ENCODE data around the gene SLC11A1. TPM values are rescaled to one million over a fixed set of nuclear protein-coding genes. Genes with fewer than 3 reads are reported as not detected.

Gene SLC11A1
- total RNA-seq, 2 experiments from 2014 or later = 0.57 to 0.78 TPM

DNA sequence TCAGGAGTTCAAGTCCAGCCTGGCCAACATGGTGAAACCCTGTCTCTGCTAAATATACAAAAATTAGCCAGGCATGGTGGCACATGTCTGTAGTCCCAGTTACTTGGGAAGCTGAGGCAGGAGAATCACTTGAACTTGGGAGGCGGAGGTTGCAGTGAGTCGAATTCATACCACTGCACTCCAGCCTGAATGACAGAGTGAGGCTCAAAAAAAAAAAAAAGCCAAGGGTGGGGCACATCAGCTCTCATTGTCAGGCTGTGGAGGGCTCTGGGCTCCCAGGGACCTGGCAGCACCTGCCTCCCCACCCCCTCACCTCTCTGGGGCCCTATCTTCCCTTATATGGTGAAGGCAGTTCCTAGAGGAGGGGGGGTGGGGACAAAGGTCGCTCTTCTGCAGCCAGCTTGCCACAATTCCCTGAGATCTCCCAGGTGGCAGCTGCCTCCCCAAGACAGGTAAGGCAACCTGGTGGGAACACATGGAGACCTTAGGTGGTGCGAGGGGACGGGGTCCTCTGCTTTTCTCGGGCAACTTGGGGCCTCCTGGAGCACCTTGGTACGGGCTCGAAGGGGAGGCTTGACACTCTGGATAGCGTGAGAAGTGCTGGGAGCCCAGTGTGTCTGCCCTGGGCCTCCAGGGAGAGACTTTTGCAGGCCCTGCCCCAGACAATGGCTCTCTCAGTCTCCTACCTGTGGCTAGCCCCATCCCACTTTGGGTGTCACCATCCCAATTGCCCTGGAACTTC lies 36.8 kb downstream of the SLC11A1 start, which contains the start of gene VIL1:
Gene VIL1 (plus strand): TSS at position 407 of the 742 bp plus-strand sequence. CDS start 4,656 bp downstream, outside the sequence.
- Histone ChIP-seq H3K27ac (ENCODE audit: low read depth, low read length, poor library complexity, severe bottlenecking) (no peak within 1 kb of the TSS), H4K20me1 (ENCODE audit: insufficient read depth, low read length) (no peaks in the 10 kb centered on the region), H3K4me2 (ENCODE audit: low read length) (no peak within 1 kb of the TSS), H3K4me3 (ENCODE audit: low read depth, low read length, poor library complexity, severe bottlenecking) (no peak within 1 kb of the TSS), H3K36me3 (ENCODE audit: insufficient read depth, low read length) (no peaks in the 10 kb centered on the region), H3K4me1 (ENCODE audit: insufficient read depth, low read length, poor library complexity, severe bottlenecking) (no peaks in the 10 kb centered on the region), H3K9me3 (ENCODE audit: low read length) (no peaks in the 10 kb centered on the region), H2AFZ (ENCODE audit: low read length) (no peak within 1 kb of the TSS), H3K79me2 (ENCODE audit: insufficient read depth, low read depth, low read length) (no peaks in the 10 kb centered on the region), H3K9me2 (ENCODE audit: insufficient read depth, low read length) (no peaks in the 10 kb centered on the region)
- TF ChIP-seq, protein P1, sequence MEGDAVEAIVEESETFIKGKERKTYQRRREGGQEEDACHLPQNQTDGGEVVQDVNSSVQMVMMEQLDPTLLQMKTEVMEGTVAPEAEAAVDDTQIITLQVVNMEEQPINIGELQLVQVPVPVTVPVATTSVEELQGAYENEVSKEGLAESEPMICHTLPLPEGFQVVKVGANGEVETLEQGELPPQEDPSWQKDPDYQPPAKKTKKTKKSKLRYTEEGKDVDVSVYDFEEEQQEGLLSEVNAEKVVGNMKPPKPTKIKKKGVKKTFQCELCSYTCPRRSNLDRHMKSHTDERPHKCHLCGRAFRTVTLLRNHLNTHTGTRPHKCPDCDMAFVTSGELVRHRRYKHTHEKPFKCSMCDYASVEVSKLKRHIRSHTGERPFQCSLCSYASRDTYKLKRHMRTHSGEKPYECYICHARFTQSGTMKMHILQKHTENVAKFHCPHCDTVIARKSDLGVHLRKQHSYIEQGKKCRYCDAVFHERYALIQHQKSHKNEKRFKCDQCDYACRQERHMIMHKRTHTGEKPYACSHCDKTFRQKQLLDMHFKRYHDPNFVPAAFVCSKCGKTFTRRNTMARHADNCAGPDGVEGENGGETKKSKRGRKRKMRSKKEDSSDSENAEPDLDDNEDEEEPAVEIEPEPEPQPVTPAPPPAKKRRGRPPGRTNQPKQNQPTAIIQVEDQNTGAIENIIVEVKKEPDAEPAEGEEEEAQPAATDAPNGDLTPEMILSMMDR (conservative IDR thresholded peaks at IDR 0.05; ENCODE audit: low read length) = no peak
- TF ChIP-seq EZH2phosphoT487 (IDR thresholded peaks at IDR 0.05; ENCODE audit: borderline replicate concordance, low read depth, low read length) = no peak
- BruUV-seq (replicated peaks) = no TSS peak
- CTCF ChIA-PET (ENCODE audit: unreplicated experiment) = no interaction called here
- no peak for DNase-seq (ENCODE audit: low spot score)
- intact Hi-C loops (cut with micrococcal nuclease; ENCODE audit: unreplicated experiment) = no loop called here
- POLR2A ChIA-PET = no interaction called here

DNA sequence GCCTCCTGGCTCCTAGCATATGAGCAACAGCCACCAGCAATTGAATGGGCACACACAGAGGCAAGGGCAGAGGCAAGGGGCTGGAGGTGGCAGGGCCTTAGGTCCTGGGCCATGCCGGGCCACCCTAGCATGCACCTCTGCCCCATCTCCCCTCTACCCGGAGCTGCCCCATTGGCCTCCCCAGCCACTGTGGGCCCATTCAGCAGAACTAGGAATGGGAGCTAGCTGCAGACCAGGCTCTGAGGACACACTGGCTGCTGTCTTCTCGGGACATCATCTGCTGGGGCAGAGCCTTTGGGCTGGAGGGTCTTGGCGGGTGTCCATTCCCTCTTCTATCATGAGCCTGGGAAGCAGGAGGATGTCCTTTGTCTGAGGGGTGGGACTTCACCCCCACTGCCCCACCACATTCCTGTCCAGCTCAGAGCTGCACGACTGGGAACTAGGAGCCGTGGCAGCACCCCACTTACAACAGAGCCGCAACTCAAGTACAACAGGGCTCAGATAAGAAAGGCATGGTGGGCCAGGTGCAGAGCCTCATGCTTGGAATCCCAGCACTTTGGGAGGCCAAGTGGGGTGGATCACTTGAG lies 37.6 kb downstream of the SLC11A1 start:
- Histone ChIP-seq H3K4me3 (ENCODE audit: low read depth, low read length, poor library complexity, severe bottlenecking) (no peak overlapping the region), H3K27ac (ENCODE audit: low read depth, low read length, poor library complexity, severe bottlenecking) (no peak overlapping the region), H3K4me2 (ENCODE audit: low read length) (no peak overlapping the region), H3K79me2 (ENCODE audit: insufficient read depth, low read depth, low read length) (no peaks in the 10 kb centered on the region), H3K4me1 (ENCODE audit: insufficient read depth, low read length, poor library complexity, severe bottlenecking) (no peaks in the 10 kb centered on the region), H3K9me2 (ENCODE audit: insufficient read depth, low read length) (no peaks in the 10 kb centered on the region), H4K20me1 (ENCODE audit: insufficient read depth, low read length) (no peaks in the 10 kb centered on the region), H3K36me3 (ENCODE audit: insufficient read depth, low read length) (no peaks in the 10 kb centered on the region), H2AFZ (ENCODE audit: low read length) (no peak overlapping the region), H3K9me3 (ENCODE audit: low read length) (no peaks in the 10 kb centered on the region)
- CTCF ChIA-PET (ENCODE audit: unreplicated experiment) = no interaction called here
- POLR2A ChIA-PET = no interaction called here
- TF ChIP-seq, protein P1 (conservative IDR thresholded peaks at IDR 0.05; ENCODE audit: low read length) = no peak
- TF ChIP-seq EZH2phosphoT487 (IDR thresholded peaks at IDR 0.05; ENCODE audit: borderline replicate concordance, low read depth, low read length) = no peak
- no peak for DNase-seq (ENCODE audit: low spot score)
- BruUV-seq (replicated peaks) = no TSS peak
- intact Hi-C loops (cut with micrococcal nuclease; ENCODE audit: unreplicated experiment) = no loop called here

DNA sequence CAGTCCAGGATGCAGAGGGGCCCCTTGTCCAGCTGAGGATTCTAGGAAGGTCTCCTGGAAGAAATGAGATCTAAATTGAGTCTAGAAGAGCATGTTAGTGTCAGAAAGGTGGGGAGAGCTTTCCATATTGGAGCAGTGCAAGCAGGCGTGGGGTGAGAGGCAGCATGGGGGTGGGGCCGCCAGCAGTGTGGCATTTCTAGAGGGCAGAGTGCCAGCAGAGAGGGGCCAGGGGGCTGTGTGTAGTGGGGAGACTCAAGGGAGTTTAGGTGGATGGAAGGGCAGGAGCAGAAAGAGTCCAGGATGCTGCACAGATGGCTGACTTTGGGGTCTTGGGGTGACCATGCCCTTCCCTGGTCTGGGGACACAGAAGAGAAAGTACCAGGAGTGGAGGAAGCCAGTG lies 39.0 kb downstream of the SLC11A1 start:
- Histone ChIP-seq H3K79me2 (ENCODE audit: insufficient read depth, low read depth, low read length) (no peaks in the 10 kb centered on the region), H4K20me1 (ENCODE audit: insufficient read depth, low read length) (no peaks in the 10 kb centered on the region), H3K9me3 (ENCODE audit: low read length) (no peaks in the 10 kb centered on the region), H3K36me3 (ENCODE audit: insufficient read depth, low read length) (no peaks in the 10 kb centered on the region), H3K9me2 (ENCODE audit: insufficient read depth, low read length) (no peaks in the 10 kb centered on the region), H2AFZ (ENCODE audit: low read length) (no peak overlapping the region), H3K27ac (ENCODE audit: low read depth, low read length, poor library complexity, severe bottlenecking) (no peak overlapping the region), H3K4me3 (ENCODE audit: low read depth, low read length, poor library complexity, severe bottlenecking) (no peak overlapping the region), H3K4me2 (ENCODE audit: low read length) (no peak overlapping the region), H3K4me1 (ENCODE audit: insufficient read depth, low read length, poor library complexity, severe bottlenecking) (no peaks in the 10 kb centered on the region)
- ChIA-PET CTCF (ENCODE audit: unreplicated experiment) (no interaction called here), POLR2A (interaction anchor here (0.5 to 0.8 kb wide), 2 partner anchors 151 to 194 kb away, joined by 4 to 5 read pairs; partner anchors contain the start of gene PNKD)
- DNase-seq (ENCODE audit: low spot score) = no peak
- TF ChIP-seq, protein P1 (conservative IDR thresholded peaks at IDR 0.05; ENCODE audit: low read length) = no peak
- no peak for TF ChIP-seq EZH2phosphoT487 (IDR thresholded peaks at IDR 0.05; ENCODE audit: borderline replicate concordance, low read depth, low read length)
- no TSS peak for BruUV-seq (replicated peaks)
- intact Hi-C loops (cut with micrococcal nuclease; ENCODE audit: unreplicated experiment) = no loop called here
